PFSK-1 (cell line): Measurements from ENCODE around the gene PLEKHH1.

Experiments used
- FOXP2 ChIP-seq: optimal IDR thresholded peaks from 2 replicates; pipeline ENCODE3; 2011; ENCODE audit warnings: borderline replicate concordance, control low read depth, inconsistent platforms; ENCODE audit not compliant: insufficient read depth; ENCODE audit errors: extremely low read length, extremely low read depth
- POLR2AphosphoS5 ChIP-seq: IDR thresholded peaks from 2 replicates; pipeline ENCODE4 v1.6.1; 2012; ENCODE audit warnings: low read depth, mild to moderate bottlenecking, control low read depth, low read length, moderate library complexity
- REST ChIP-seq, 2 experiments: IDR thresholded peaks; 2 replicates each; pipeline versions ENCODE4 v1.6.1 to v1.8.0; 2011 to 2012; ENCODE audit warnings: low read depth in 2 of 2, low read length in 2 of 2, control low read depth in 1 of 2, inconsistent platforms in 1 of 2, mild to moderate bottlenecking in 1 of 2, moderate library complexity in 1 of 2; ENCODE audit not compliant: insufficient read depth in 1 of 2
- SIN3A ChIP-seq: IDR thresholded peaks from 2 replicates; pipeline ENCODE4 v1.6.1; 2012; ENCODE audit warnings: mild to moderate bottlenecking, low read length, moderate library complexity, borderline replicate concordance; ENCODE audit not compliant: insufficient read depth
- TAF1 ChIP-seq: IDR thresholded peaks from 2 replicates; pipeline ENCODE4 v1.6.1; 2012; ENCODE audit warnings: low read length, control low read depth, borderline replicate concordance; ENCODE audit not compliant: insufficient read depth

PLEKHH1 gene

DNA sequence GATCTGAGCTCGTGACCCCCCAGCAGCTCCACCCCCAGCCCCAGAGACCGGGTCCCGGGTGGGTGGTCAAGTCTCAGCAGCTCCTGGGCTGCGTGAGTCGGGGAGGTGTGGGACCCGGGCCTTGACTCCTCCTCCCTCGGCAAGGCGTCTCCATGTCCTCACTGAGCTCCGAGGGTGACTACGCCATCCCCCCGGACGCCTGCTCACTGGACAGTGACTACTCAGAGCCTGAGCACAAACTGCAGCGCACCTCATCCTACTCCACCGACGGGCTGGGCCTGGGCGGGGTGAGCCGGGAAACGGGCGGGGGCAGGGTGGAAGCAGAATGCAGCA is 38.9 kb downstream of the PLEKHH1 start:
- TF ChIP-seq REST (IDR thresholded peaks at IDR 0.05; ENCODE audit: insufficient read depth in 1 of 2, low read depth in 2 of 2, low read length in 2 of 2): no peak
- TF ChIP-seq SIN3A: no peak
- no peak for TF ChIP-seq FOXP2
- TF ChIP-seq TAF1: no peak
- no peak for TF ChIP-seq POLR2AphosphoS5

GRCh38 chr14:67572608-67573007 is 39.5 kb downstream of the PLEKHH1 start:
- TF ChIP-seq REST (IDR thresholded peaks at IDR 0.05; ENCODE audit: insufficient read depth in 1 of 2, low read depth in 2 of 2, low read length in 2 of 2) (no peak), TAF1 (no peak), SIN3A (no peak), POLR2AphosphoS5 (no peak), FOXP2 (no peak)

GRCh38 chr14:67573228-67574010 is 40.3 kb downstream of the PLEKHH1 start:
- TF ChIP-seq POLR2AphosphoS5 (no peak), TAF1 (no peak), FOXP2 (no peak), SIN3A (no peak), REST (IDR thresholded peaks at IDR 0.05; ENCODE audit: insufficient read depth in 1 of 2, low read depth in 2 of 2, low read length in 2 of 2) (no peak)

GRCh38 chr14:67574156-67574555 is 41.1 kb downstream of the PLEKHH1 start:
- TF ChIP-seq FOXP2 (no peak), TAF1 (no peak), REST (IDR thresholded peaks at IDR 0.05; ENCODE audit: insufficient read depth in 1 of 2, low read depth in 2 of 2, low read length in 2 of 2) (no peak), SIN3A (no peak), POLR2AphosphoS5 (no peak)

- TF ChIP-seq POLR2AphosphoS5 (no peak), SIN3A (no peak), FOXP2 (no peak), REST (IDR thresholded peaks at IDR 0.05; ENCODE audit: insufficient read depth in 1 of 2, low read depth in 2 of 2, low read length in 2 of 2) (no peak), TAF1 (no peak)
Observed at GRCh38 chr14:67574806-67575205, 41.7 kb downstream of the PLEKHH1 start.
